SK-N-SH treated with all-trans-retinoic acid at 6 μM for 48 hours (cell line): Measurements from ENCODE around the gene LACRT.

Experiments used
- ATAC-seq: fragments of 200-7000 bp; cut with Tn5 transposase; 3 replicates; pipeline ENCODE4 v1.9.1; 2020; ENCODE audit warnings: mild to moderate bottlenecking, moderate library complexity
- ARNTL ChIP-seq: fragments of 450-650 bp; formaldehyde crosslinking; IDR thresholded peaks from 2 replicates; pipeline ENCODE4 v1.5.0; 2020; ENCODE audit warnings: low read depth, mild to moderate bottlenecking, moderate library complexity, borderline replicate concordance
- BACH2 ChIP-seq: fragments of 250-450 bp; sonication (Bioruptor Pico); IDR thresholded peaks from 2 replicates; pipeline ENCODE4 v1.9.0; 2021; ENCODE audit warnings: mild to moderate bottlenecking, borderline replicate concordance
- CREB5 ChIP-seq: fragments of 250-450 bp; sonication (Bioruptor Pico); IDR thresholded peaks from 2 replicates; pipeline ENCODE4 v1.5.1; 2020; ENCODE audit warnings: low read depth, mild to moderate bottlenecking, moderate library complexity
- CSDC2 ChIP-seq: fragments of 250-450 bp; sonication (Bioruptor Pico); IDR thresholded peaks from 2 replicates; pipeline ENCODE4 v1.5.0; 2020; ENCODE audit warnings: mild to moderate bottlenecking, moderate library complexity
- CSRNP3 ChIP-seq: fragments of 250-450 bp; sonication (Bioruptor Pico); IDR thresholded peaks from 2 replicates; pipeline ENCODE4 v1.5.1; 2021; ENCODE audit warnings: mild to moderate bottlenecking, moderate library complexity
- ESRRG ChIP-seq: fragments of 250-450 bp; sonication (Bioruptor Pico); IDR thresholded peaks from 2 replicates; pipeline ENCODE4 v1.6.1; 2021; ENCODE audit warnings: mild to moderate bottlenecking
- GLIS3 ChIP-seq: fragments of 250-450 bp; sonication (Bioruptor Pico); IDR thresholded peaks from 2 replicates; pipeline ENCODE4 v1.5.0; 2020; ENCODE audit warnings: mild to moderate bottlenecking, moderate library complexity
- ISL1 ChIP-seq: fragments of 250-450 bp; sonication (Bioruptor Pico); IDR thresholded peaks from 2 replicates; pipeline ENCODE4 v2.1.2; 2022; ENCODE audit warnings: mild to moderate bottlenecking, moderate library complexity
- OSR1 ChIP-seq: fragments of 250-450 bp; sonication (Bioruptor Pico); IDR thresholded peaks from 2 replicates; pipeline ENCODE4 v1.8.0; 2022; ENCODE audit warnings: moderate library complexity, mild to moderate bottlenecking, inconsistent platforms
- POU6F1 ChIP-seq: fragments of 250-450 bp; sonication (Bioruptor Pico); IDR thresholded peaks from 2 replicates; pipeline ENCODE4 v1.8.0; 2021; ENCODE audit warnings: low read depth, mild to moderate bottlenecking, moderate library complexity, borderline replicate concordance
- PPARA ChIP-seq: fragments of 250-450 bp; sonication (Bioruptor Pico); IDR thresholded peaks from 2 replicates; pipeline ENCODE4 v1.5.0; 2020; ENCODE audit warnings: mild to moderate bottlenecking, borderline replicate concordance
- RARB ChIP-seq: fragments of 250-450 bp; sonication (Bioruptor Pico); IDR thresholded peaks from 2 replicates; pipeline ENCODE4 v1.8.0; 2021; ENCODE audit warnings: mild to moderate bottlenecking, moderate library complexity
- SNAI2 ChIP-seq: fragments of 250-450 bp; sonication (Bioruptor Pico); IDR thresholded peaks from 2 replicates; pipeline ENCODE4 v1.5.0; 2020; ENCODE audit warnings: mild to moderate bottlenecking, moderate library complexity
- TCF4 ChIP-seq: fragments of 250-450 bp; sonication (Bioruptor Pico); IDR thresholded peaks from 2 replicates; pipeline ENCODE4 v1.8.0; 2021; ENCODE audit warnings: mild to moderate bottlenecking, moderate library complexity, borderline replicate concordance
- TOX ChIP-seq: fragments of 250-450 bp; sonication (Bioruptor Pico); IDR thresholded peaks from 2 replicates; pipeline ENCODE4 v1.8.0; 2021; ENCODE audit warnings: mild to moderate bottlenecking, moderate library complexity, borderline replicate concordance
- TSHZ2 ChIP-seq: fragments of 250-450 bp; sonication (Bioruptor Pico); IDR thresholded peaks from 2 replicates; pipeline ENCODE4 v1.5.0; 2020; ENCODE audit warnings: mild to moderate bottlenecking, moderate library complexity
- ZC3H10 ChIP-seq: fragments of 250-450 bp; sonication (Bioruptor Pico); IDR thresholded peaks from 2 replicates; pipeline ENCODE4 v1.5.1; 2021; ENCODE audit warnings: mild to moderate bottlenecking, moderate library complexity
- ZFP3 ChIP-seq: fragments of 250-450 bp; sonication (Bioruptor Pico); IDR thresholded peaks from 2 replicates; pipeline ENCODE4 v1.5.0; 2020; ENCODE audit warnings: mild to moderate bottlenecking, moderate library complexity
- ZFP30 ChIP-seq: fragments of 450-650 bp; formaldehyde crosslinking; IDR thresholded peaks from 2 replicates; pipeline ENCODE4 v1.5.0; 2022; ENCODE audit warnings: mild to moderate bottlenecking, moderate library complexity
- ZNF565 ChIP-seq: fragments of 450-650 bp; formaldehyde crosslinking; conservative IDR thresholded peaks from 2 replicates; pipeline ENCODE4 v1.5.0; 2020; ENCODE audit warnings: low read depth, mild to moderate bottlenecking, moderate library complexity

Gene LACRT

GRCh38 chr12:54624315-54625279 is 10.1 kb downstream of the LACRT start:
- TF ChIP-seq ISL1 (CRISPR knock-in tag) (0 out of 2 replicates have a peak, but pooled peaks have one; percentile 9), CREB5 (CRISPR knock-in tag) (no peak), RARB (CRISPR knock-in tag) (no peak), OSR1 (CRISPR knock-in tag) (no peak)
- no peak for ATAC-seq

GRCh38 chr12:54622463-54623183 is 12.1 kb downstream of the LACRT start:
- peak; percentile 56; the same call in 1 of the 3 replicates for ATAC-seq
- TF ChIP-seq GLIS3 (CRISPR knock-in tag): no peak
- no peak for TF ChIP-seq TOX (CRISPR knock-in tag)
- no peak for TF ChIP-seq ESRRG
- TF ChIP-seq TCF4 (CRISPR knock-in tag): no peak
- no peak for TF ChIP-seq ZC3H10 (CRISPR knock-in tag)
- TF ChIP-seq ZNF565 (CRISPR knock-in tag): no peak
- no peak for TF ChIP-seq ZFP30 (CRISPR knock-in tag)
- TF ChIP-seq RARB (CRISPR knock-in tag): no peak
- TF ChIP-seq CSDC2 (CRISPR knock-in tag): no peak
- TF ChIP-seq TSHZ2 (CRISPR knock-in tag): no peak

- TF ChIP-seq ARNTL (CRISPR knock-in tag) (no peak), CSDC2 (CRISPR knock-in tag) (no peak), OSR1 (CRISPR knock-in tag) (no peak), ZC3H10 (CRISPR knock-in tag) (no peak), SNAI2 (CRISPR knock-in tag) (no peak), PPARA (no peak), ESRRG (no peak), ZFP3 (CRISPR knock-in tag) (no peak), TOX (CRISPR knock-in tag) (no peak), GLIS3 (CRISPR knock-in tag) (no peak), TSHZ2 (CRISPR knock-in tag) (no peak), POU6F1 (CRISPR knock-in tag) (no peak), BACH2 (CRISPR knock-in tag) (no peak), CSRNP3 (CRISPR knock-in tag) (no peak), ZNF565 (CRISPR knock-in tag) (no peak), CREB5 (CRISPR knock-in tag) (no peak), ISL1 (CRISPR knock-in tag) (no peak)
- TF ChIP-seq, all 23 proteins: peak for 0
Measured at GRCh38 chr12:54616933-54617680, 17.6 kb downstream of the LACRT start.

More at GRCh38 chr12:54616933-54617680, 17.6 kb downstream of the LACRT start:
- ATAC-seq: no peak
